ENCODE measurements around the gene ZNF580. TPM values are rescaled to one million over a fixed set of nuclear protein-coding genes. Genes with fewer than 3 reads are reported as not detected.

The ZNF580 gene
- total and polyA plus RNA-seq, 2 of the 8 experiments (the other 6 are each of a cell fraction or from before 2014, with no cell fraction given), result 12.0 to 24.6 TPM

- TF ChIP-seq ASH2L (IDR thresholded peaks at IDR 0.05; ENCODE audit: low read length), result no peak
- TF ChIP-seq SP1 (IDR thresholded peaks at IDR 0.05; ENCODE audit: low read depth, low read length), result no peak
Observed at GRCh38 chr19:55691561-55692481, 51.0 kb downstream of the ZNF580 start (continued).

All from H1 (cell line).